GM18858 (cell line): ENCODE data around the gene SEMA3G.

ENCODE experiments used
- ATAC-seq: cut with Tn5 transposase; IDR thresholded peaks from one replicate; pipeline ENCODE4 v1.9.1; 2021; ENCODE audit not compliant: unreplicated experiment

Gene SEMA3G

DNA sequence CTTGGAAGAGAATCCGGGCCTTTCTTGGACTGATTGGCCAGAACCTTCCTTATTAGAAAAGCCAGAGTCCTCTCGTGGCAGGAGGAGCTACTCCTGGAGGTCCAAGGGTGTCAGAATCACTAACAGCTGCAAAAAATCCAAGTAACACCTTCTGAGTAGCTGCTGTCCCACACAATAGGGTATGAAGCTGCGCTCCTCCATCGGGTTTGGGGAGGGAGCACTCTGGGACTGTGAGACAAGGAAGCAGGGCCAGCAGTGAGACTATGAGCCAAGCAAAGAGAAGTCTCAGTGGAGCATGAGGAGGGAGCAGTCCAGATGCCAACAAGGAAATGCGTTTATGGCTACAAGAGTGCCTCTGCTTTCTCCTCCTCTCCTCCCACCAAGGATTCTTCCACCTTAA, 21.7 kb downstream of the SEMA3G start:
- ATAC-seq: no peak

DNA sequence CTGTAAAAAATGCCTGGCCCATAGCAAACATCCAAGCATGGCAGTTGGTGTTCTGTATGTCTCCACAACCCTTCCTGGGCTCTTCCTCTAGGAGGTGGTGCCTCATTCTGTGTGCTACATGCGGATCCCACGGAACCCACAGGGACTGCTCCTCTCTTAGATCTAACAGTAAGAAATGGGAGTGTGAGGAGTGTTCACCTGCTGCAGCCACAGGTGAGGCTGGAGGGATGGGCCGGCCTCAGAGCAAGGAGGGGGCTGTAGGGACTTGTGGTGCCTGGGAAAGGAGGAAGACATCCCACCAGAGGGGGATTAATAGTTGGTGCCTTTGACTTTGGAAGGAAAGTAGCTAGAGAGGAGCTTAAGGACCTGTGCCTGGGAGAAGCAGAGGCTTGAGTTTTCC, 22.2 kb downstream of the SEMA3G start:
- no peak for ATAC-seq

GRCh38 chr3:52420388-52420787, 24.5 kb downstream of the SEMA3G start:
- ATAC-seq: no peak

DNA sequence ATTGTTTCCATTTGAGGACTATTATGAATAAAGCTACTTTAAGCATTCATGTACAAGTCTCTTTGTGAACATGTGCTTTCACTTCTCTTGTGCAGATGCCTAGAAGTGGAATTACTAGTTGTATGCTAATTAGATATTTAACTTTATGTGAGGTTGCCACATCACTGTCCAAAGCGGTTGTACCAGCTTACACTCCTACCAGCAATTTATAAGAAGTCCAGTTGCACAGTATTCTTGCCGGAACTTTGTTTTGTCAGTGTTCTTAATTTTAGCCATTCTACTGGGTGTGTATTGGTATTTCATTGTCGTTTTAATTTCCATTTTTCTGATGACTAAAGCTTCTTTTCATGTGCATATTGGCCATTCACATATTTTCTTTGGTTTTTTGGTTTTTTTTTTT, 29.1 kb downstream of the SEMA3G start:
- no peak for ATAC-seq

- no peak for ATAC-seq
Measured at GRCh38 chr3:52408466-52408865, 36.4 kb downstream of the SEMA3G start.

DNA sequence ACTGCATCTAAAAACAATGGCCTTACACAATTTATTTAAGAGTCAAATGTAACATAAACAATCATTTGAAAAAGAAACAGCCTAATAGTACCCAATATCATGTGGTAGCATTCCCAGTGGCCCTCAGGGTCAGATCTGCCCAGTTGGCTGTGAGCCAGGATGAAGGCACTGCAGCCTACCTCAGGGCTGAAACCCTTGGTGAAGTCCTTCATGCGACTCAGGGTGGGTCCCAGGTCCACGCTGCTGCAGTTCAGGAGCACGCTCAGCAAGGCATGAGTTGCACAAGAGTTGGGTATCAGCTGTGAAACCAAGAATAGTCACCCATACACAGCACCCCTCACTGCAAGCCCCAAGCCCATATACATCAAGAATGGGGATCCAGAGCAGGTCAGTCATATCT, 37.1 kb downstream of the SEMA3G start:
- ATAC-seq: no peak

GRCh38 chr3:52406791-52407510, 38.0 kb downstream of the SEMA3G start:
- ATAC-seq: no peak

GRCh38 chr3:52406231-52406661, 38.7 kb downstream of the SEMA3G start:
- ATAC-seq: no peak

- ATAC-seq: no peak
Measured at GRCh38 chr3:52405601-52406110, 39.2 kb downstream of the SEMA3G start.

- ATAC-seq: no peak
Measured at GRCh38 chr3:52405066-52405465, 39.8 kb downstream of the SEMA3G start.

DNA sequence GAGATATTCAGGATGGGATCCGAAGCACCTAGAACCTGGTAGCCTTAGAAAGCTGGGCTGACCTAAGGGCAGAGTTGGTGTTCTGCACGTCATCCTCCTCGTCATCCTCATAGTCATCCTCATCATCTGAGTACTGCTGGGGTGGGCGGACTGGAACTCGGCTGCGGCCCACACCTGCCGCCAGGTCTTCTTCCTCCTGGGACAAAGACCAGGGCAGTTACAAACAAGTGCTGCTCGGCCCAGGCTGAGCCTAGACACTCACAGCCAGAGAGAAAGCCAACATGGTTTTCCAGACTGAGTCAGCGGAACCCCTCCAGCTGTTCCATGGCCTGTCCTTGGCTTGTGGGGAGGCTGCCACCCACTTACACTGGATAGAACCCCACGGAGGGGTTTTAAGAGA, 40.5 kb downstream of the SEMA3G start:
- ATAC-seq: no peak

DNA sequence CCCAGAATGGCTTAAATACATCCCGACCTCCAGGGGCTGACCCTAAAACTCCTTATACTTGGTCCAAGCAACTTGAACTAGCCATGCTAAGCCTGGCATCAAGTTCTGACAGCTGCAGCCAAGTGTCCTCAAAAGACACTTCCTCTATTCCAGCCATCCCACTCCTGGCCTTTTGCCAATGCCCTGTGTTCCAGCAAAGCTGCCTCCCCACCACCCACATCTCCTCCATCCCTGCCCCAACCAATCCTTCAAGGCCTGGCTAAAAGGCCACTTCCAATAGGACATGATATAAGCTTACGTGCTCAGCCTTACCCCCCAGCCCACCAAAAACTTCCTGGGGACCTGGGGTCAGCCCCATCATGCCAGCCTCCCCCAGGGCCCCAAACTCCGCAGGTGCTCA, 40.9 kb downstream of the SEMA3G start:
- no peak for ATAC-seq

DNA sequence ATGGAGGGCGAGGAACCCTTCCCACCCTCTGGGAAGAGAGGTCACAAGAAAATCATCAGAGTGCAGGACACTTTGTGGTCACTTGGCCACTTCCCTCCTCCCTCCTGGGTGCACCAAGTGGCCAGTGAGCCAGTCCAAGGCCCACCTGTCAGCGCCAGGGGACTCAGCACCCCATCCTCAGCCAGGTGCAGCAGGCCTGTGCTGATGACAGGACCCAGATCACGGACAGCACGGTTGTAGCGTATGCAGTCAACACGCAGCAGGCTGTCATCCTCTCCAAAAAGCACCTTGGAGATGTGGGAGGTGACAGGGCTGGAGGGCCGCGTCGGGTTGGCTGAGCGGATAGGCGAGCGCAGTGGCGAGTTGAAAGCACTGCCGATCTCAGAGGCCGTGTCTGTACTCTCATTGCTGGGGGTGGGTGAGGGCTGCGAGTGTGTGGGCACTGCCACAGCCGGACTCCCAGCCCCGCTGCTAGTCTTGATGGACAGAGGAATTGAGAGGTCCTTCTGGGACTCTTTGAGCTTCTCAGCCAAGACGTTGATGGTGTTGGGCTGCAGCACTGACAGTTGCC, 41.5 kb downstream of the SEMA3G start:
- ATAC-seq: no peak

GRCh38 chr3:52402706-52403270, 42.1 kb downstream of the SEMA3G start:
- no peak for ATAC-seq

DNA sequence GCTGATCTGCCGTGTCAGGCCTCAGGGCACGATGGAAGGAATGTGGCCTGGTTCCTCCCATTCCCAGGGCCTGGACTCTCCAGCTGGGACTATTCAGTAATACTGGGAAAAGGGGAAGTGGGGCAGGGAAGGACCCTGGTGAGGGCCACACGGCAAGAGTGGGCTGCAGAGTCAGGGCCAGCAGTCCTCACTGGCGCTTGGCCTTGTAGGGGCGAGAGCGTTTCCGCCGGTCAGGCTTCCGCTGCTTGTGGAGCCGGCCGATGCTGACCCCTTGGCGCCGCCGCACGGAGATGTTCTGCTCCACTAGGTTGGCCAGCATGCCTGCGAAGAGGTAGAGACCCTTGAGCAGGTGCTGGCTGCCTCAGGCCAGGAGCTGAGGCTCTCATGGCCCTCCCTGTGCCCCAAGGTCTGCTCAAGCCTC, 42.8 kb downstream of the SEMA3G start:
- ATAC-seq: no peak

GRCh38 chr3:52401551-52401950, 43.4 kb downstream of the SEMA3G start:
- ATAC-seq: no peak

GRCh38 chr3:52401021-52401420, 43.9 kb downstream of the SEMA3G start:
- ATAC-seq: no peak

DNA sequence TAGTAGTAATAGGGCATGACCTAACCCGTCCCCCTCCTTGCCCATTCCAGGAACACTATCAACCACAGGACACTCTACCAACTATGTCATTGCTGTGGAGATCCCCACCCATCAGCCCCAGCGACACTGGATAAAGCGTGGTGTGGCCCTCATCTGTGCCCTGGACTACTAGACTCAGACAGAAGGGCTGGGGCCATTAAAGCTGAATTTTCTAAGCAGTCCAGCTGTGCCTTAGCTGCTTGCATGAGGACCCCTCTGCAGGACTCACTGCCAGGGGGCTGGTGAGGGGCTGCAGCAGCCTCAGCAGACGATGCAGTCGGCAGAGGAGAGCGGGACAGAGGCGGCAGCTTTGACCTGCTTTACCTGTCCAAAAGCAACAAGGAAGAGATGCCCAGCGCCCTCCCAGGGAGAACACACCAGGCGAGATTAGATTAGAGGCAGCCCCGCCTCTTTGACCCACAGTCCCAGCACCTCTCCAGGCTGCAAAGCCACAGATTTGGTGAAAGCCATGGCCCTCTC, 44.6 kb downstream of the SEMA3G start:
- no peak for ATAC-seq

DNA sequence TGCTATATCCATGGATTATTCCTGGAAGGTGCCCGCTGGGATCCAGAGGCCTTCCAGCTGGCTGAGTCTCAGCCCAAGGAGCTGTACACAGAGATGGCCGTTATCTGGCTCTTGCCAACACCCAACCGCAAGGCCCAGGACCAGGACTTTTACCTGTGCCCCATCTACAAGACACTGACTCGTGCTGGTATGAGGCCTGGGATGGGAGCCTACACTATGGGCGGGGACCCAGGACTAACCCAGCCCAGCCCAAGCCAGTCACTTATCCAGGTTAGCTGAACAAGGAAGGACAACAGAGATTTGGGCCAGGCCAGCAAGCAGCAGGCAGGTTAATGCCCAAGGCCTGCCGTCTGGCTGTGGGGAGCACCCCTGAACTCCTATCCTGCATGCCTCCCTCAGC, 45.3 kb downstream of the SEMA3G start:
- no peak for ATAC-seq

DNA sequence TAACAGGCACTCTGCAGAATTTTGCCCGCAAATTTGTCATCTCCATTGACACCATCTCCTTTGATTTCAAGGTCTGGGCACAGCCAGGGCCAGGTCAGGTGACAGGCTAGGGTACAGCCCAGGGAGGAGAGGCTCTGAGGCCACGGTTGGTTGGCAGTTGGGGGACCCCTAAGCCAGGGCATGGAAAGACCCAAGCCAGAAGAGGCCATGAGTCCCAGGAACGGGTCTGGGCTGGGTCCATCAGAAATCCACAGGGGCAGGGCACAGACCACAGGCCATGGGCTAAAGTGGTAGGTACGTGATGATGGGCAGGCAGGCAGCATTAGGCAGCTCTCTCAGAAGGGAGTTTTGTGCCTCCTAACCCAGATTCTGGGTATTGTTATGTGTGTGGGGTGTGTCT, 45.8 kb downstream of the SEMA3G start:
- no peak for ATAC-seq

GRCh38 chr3:52398670-52399081, 46.2 kb downstream of the SEMA3G start:
- no peak for ATAC-seq
